CD4-positive, alpha-beta T cell treated with Interleukin-1 beta for 1 hour (primary cell): ENCODE measurements around the gene TAF5.
"Not testable (repeated sequence)": the region's sequence is repeated elsewhere in the genome, so short reads cannot be mapped to it uniquely, and the experiment has no call there.

Source experiments
- DNase-seq, 2 donors: peaks; one replicate each; pipeline ENCODE4 v3.0.0-alpha.2; 2020 to 2022

TAF5 gene

GRCh38 chr10:103367782-103368518, at the start of gene TAF5:
TAF5 (plus strand) TSS chr10:103367976; CDS start chr10:103367990, 14 bp downstream.
- peak; percentile 90 to 93 for DNase-seq

- no peak for DNase-seq
These were observed 39.9 kb upstream of the TAF5 start for GRCh38 chr10:103327906-103328305.

GRCh38 chr10:103333934-103334520, 33.7 kb upstream of the TAF5 start:
- peak in 1 of 2 donors; percentile 23 for DNase-seq

GRCh38 chr10:103334567-103334966, 33.2 kb upstream of the TAF5 start:
- no peak for DNase-seq

GRCh38 chr10:103336370-103336769, 31.4 kb upstream of the TAF5 start:
- DNase-seq, result no peak

GRCh38 chr10:103350175-103350516, 17.6 kb upstream of the TAF5 start:
- no peak for DNase-seq

- DNase-seq, result peak; percentile 73 to 74
These were observed 17.1 kb upstream of the TAF5 start, which contains the start of gene PCGF6 for GRCh38 chr10:103350517-103351260. PCGF6 (minus strand) TSS chr10:103351140; CDS start chr10:103351066, 74 bp downstream.

- no peak for DNase-seq
These were observed 14.5 kb upstream of the TAF5 start for GRCh38 chr10:103353281-103353680.

- DNase-seq, result not testable (repeated sequence)
These were observed 13.2 kb upstream of the TAF5 start for GRCh38 chr10:103354567-103354966.

GRCh38 chr10:103355906-103356599, 11.7 kb upstream of the TAF5 start:
- DNase-seq, result no peak

- DNase-seq, result not testable (repeated sequence)
These were observed 8.3 kb upstream of the TAF5 start for GRCh38 chr10:103359493-103359892.

GRCh38 chr10:103360791-103361190, 7.0 kb upstream of the TAF5 start:
- not testable (repeated sequence) for DNase-seq

GRCh38 chr10:103367379-103367781, 396 bp upstream of the TAF5 start:
- DNase-seq, result no peak

GRCh38 chr10:103373544-103373943, 5.8 kb downstream of the TAF5 start:
- no peak for DNase-seq

GRCh38 chr10:103374263-103374662, 6.5 kb downstream of the TAF5 start:
- no peak for DNase-seq

- DNase-seq, result no peak
These were observed 15.0 kb downstream of the TAF5 start for GRCh38 chr10:103382769-103383168.

- DNase-seq, result no peak
These were observed 26.4 kb downstream of the TAF5 start for GRCh38 chr10:103394180-103394579.

- DNase-seq, result no peak
These were observed 27.9 kb downstream of the TAF5 start for GRCh38 chr10:103395754-103396066.

- peak; percentile 95 for DNase-seq
These were observed 28.5 kb downstream of the TAF5 start, which contains the start of the genes ATP5MK and PDCD11 for GRCh38 chr10:103396067-103396788. ATP5MK (minus strand) TSS chr10:103396475; CDS start chr10:103392457, 4,018 bp downstream. PDCD11 (plus strand) TSS chr10:103396626; CDS start chr10:103398427, 1,801 bp downstream.

- no peak for DNase-seq
These were observed 29.0 kb downstream of the TAF5 start for GRCh38 chr10:103396789-103397087.

- no peak for DNase-seq
These were observed 29.5 kb downstream of the TAF5 start for GRCh38 chr10:103397191-103397825.

- DNase-seq, result no peak
These were observed 45.8 kb downstream of the TAF5 start for GRCh38 chr10:103413564-103413963.
